Hepatocyte (in vitro differentiated cells): ENCODE measurements around the gene NTRK1.

Experiments
- CTCF ChIP-seq: fragments of 200-600 bp; sonication (generic); IDR thresholded peaks from 2 replicates; pipeline ENCODE4 v1.5.1; 2016; ENCODE audit warnings: antibody characterized with exemption, mild to moderate bottlenecking; ENCODE audit not compliant: poor library complexity
- EZH2 ChIP-seq: fragments of 200-600 bp; sonication (generic); IDR thresholded peaks from 2 replicates; pipeline ENCODE4 v1.6.1; 2016; ENCODE audit warnings: antibody characterized with exemption, mild to moderate bottlenecking, borderline replicate concordance
- EZH2phosphoT487 ChIP-seq: fragments of 200-600 bp; sonication (generic); IDR thresholded peaks from one replicate; pipeline ENCODE4 v1.6.1; 2018; ENCODE audit warnings: antibody characterized with exemption, mild to moderate bottlenecking, low read depth, moderate library complexity; ENCODE audit not compliant: unreplicated experiment, severe bottlenecking

GRCh38 chr1:156901590-156901900 is 40.9 kb downstream of the NTRK1 start:
- no peak for TF ChIP-seq CTCF
- TF ChIP-seq EZH2 = no peak
- no peak for TF ChIP-seq EZH2phosphoT487
